CD4-positive, alpha-beta memory T cell (primary cell): ENCODE results near the gene ARHGAP44. TPM values are rescaled to one million over a fixed set of nuclear protein-coding genes. Genes with fewer than 3 reads are reported as not detected.

Source experiments
- CTCF ChIA-PET: fragments of 350-600 bp; sonication (Branson Sonifier 250); formaldehyde crosslinking; loops from one replicate; lab custom pipeline; 2021; ENCODE audit warnings: inconsistent platforms; ENCODE audit not compliant: partially characterized antibody; lab: Charles Lee
- POLR2A ChIA-PET: fragments of 350-600 bp; sonication (Branson Sonifier 250); formaldehyde crosslinking; loops from one replicate; lab custom pipeline; 2021; ENCODE audit not compliant: partially characterized antibody; lab: Charles Lee
- DNase-seq, 5 donors: peaks; one replicate each; pipeline versions ENCODE4 v3.0.0 to v3.0.0-alpha.2; 2020 to 2022; ENCODE audit warnings: mixed read lengths in 1 of 5
- H3K27ac ChIP-seq: one replicate; pipeline ENCODE4 v1.7.0; 2013; ENCODE audit warnings: low read depth, low read length
- H3K27me3 ChIP-seq: 2 replicates; pipeline ENCODE4 v1.7.0; 2013; ENCODE audit warnings: mild to moderate bottlenecking, low read length, moderate library complexity; ENCODE audit not compliant: insufficient read depth
- H3K36me3 ChIP-seq: 2 replicates; pipeline ENCODE4 v1.7.0; 2013; ENCODE audit warnings: mild to moderate bottlenecking, low read length, moderate library complexity; ENCODE audit not compliant: insufficient read depth
- H3K4me1 ChIP-seq: 2 replicates; pipeline ENCODE4 v1.7.0; 2013; ENCODE audit warnings: mild to moderate bottlenecking, low read length, moderate library complexity; ENCODE audit not compliant: insufficient read depth
- H3K4me3 ChIP-seq, 2 donors: one replicate each; pipeline ENCODE4 v1.7.0; 2013; ENCODE audit warnings: low read length in 2 of 2, mild to moderate bottlenecking in 1 of 2
- H3K9me3 ChIP-seq, 2 donors: one replicate each; pipeline ENCODE4 v1.7.0; 2013; ENCODE audit warnings: low read length in 2 of 2, control low read depth in 1 of 2; ENCODE audit not compliant: control insufficient read depth in 1 of 2
- H3K27ac Mint-ChIP-seq, 7 donors: one replicate each; pipeline ENCODE4 v1.8.0; 2020 to 2021; ENCODE audit warnings: mixed read lengths in 7 of 7, mild to moderate bottlenecking in 6 of 7, inconsistent platforms in 3 of 7, moderate library complexity in 3 of 7
- H3K27me3 Mint-ChIP-seq, 2 donors: one replicate each; pipeline ENCODE4 v1.8.0; 2020 to 2021; ENCODE audit warnings: mixed read lengths in 2 of 2
- H3K36me3 Mint-ChIP-seq, 2 donors: one replicate each; pipeline ENCODE4 v1.8.0; 2020 to 2021; ENCODE audit warnings: mixed read lengths in 2 of 2, inconsistent platforms in 1 of 2, mild to moderate bottlenecking in 1 of 2
- H3K4me1 Mint-ChIP-seq, 4 donors: one replicate each; pipeline ENCODE4 v1.8.0; 2020 to 2021; ENCODE audit warnings: mixed read lengths in 4 of 4, mild to moderate bottlenecking in 1 of 4
- H3K4me3 Mint-ChIP-seq, 8 donors: one replicate each; pipeline ENCODE4 v1.8.0; 2020 to 2021; ENCODE audit warnings: mixed read lengths in 8 of 8, mild to moderate bottlenecking in 7 of 8, moderate library complexity in 6 of 8, inconsistent platforms in 3 of 8
- H3K9me3 Mint-ChIP-seq, 8 donors: one replicate each; pipeline ENCODE4 v1.8.0; 2020 to 2021; ENCODE audit warnings: mixed read lengths in 8 of 8, mild to moderate bottlenecking in 5 of 8, inconsistent platforms in 3 of 8, moderate library complexity in 1 of 8
- intact Hi-C: fragments of 100-400 bp; cut with micrococcal nuclease; formaldehyde crosslinking; loops from one replicate; pipeline ENCODE4 v1.15.1; 2023
- polyA plus RNA-seq, 2 donors: library from polyadenylated mRNA; unstranded; fragments of 300-500 nt; fragmentation: Illumina TruSeq; gene quantifications; one replicate each; pipeline ENCODE4 v1.2.3, GENCODE V29; 2021
- total RNA-seq, 2 experiments: library from RNA; stranded (reverse); gene quantifications; one replicate each; pipeline ENCODE4 v1.2.3, GENCODE V29; 2021

The ARHGAP44 gene
- total and polyA plus RNA-seq, 4 experiments from 2014 or later, result 0.07 TPM; not detected in 3

DNA sequence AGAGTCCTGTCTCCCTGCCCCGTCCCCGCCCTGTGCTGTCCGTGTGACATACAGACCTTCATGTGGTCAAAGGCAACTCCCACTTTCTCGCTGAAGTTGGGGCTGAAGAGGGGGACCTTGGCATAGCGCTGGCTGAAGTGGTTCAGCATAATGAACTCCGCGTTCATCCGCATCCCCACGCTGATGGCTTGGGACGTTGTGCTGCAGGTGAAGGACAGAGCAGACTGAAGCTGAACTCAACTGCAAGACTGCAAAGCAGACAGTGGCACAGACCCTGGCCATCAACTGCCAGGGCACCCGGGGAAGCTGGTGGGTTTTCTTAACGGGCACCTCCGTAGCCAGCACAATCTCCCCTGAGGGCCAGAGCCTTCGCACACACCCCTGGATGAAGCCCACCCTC, 204.3 kb downstream of the ARHGAP44 start:
- Mint-ChIP-seq H3K27ac (peak overlapping the region in 1 of 7 donors; percentile 69), H3K36me3 (peaks cover 62 to 80% of the 10 kb centered on the region in 2 donors), H3K4me3 (no peak overlapping the region), H3K27me3 (no peaks in the 10 kb centered on the region), H3K4me1 (peaks cover 0 to 5% (median 2%) of the 10 kb centered on the region in 4 donors), H3K9me3 (peaks cover 0 to 2% (median 0%) of the 10 kb centered on the region in 8 donors)
- no peaks in the 10 kb centered on the region for H3K4me1 ChIP-seq
- CTCF ChIA-PET, result interaction anchor here (1.0 to 3.5 kb wide), 2 partner anchors 9 to 37 kb away, joined by 4 to 12 read pairs; no protein-coding TSS in a partner anchor
- H3K27ac ChIP-seq, result no peak overlapping the region
- intact Hi-C loops, result no loop called here
- H3K9me3 ChIP-seq, result no peaks in the 10 kb centered on the region
- no peak for DNase-seq
- peaks cover 74% of the 10 kb centered on the region for H3K36me3 ChIP-seq
- POLR2A ChIA-PET, result no interaction called here
- no peak overlapping the region for H3K4me3 ChIP-seq
- no peaks in the 10 kb centered on the region for H3K27me3 ChIP-seq

GRCh38 chr17:12994341-12995074, 205.2 kb downstream of the ARHGAP44 start:
- Mint-ChIP-seq H3K27ac (peak overlapping the region in 1 of 7 donors; percentile 23), H3K27me3 (no peaks in the 10 kb centered on the region), H3K4me3 (no peak overlapping the region), H3K4me1 (peaks cover 0 to 5% (median 2%) of the 10 kb centered on the region in 4 donors), H3K36me3 (peaks cover 63 to 85% of the 10 kb centered on the region in 2 donors), H3K9me3 (peaks cover 0 to 2% (median 0%) of the 10 kb centered on the region in 8 donors)
- H3K27ac ChIP-seq, result no peak overlapping the region
- DNase-seq, result no peak
- H3K4me1 ChIP-seq, result no peaks in the 10 kb centered on the region
- no peaks in the 10 kb centered on the region for H3K9me3 ChIP-seq
- ChIA-PET POLR2A (interaction anchor here (0.9 kb wide), 1 partner anchor 24 kb away, joined by 3 read pairs; the partner anchor contains the start of gene ELAC2), CTCF (interaction anchor here (3.5 kb wide), 1 partner anchor 8 kb away, joined by 12 read pairs; no protein-coding TSS in a partner anchor)
- intact Hi-C loops, result no loop called here
- H3K27me3 ChIP-seq, result no peaks in the 10 kb centered on the region
- H3K36me3 ChIP-seq, result peaks cover 83% of the 10 kb centered on the region
- no peak overlapping the region for H3K4me3 ChIP-seq

- Histone ChIP-seq H3K36me3 (peaks cover 88% of the 10 kb centered on the region), H3K27me3 (no peaks in the 10 kb centered on the region), H3K4me1 (no peaks in the 10 kb centered on the region), H3K27ac (no peak overlapping the region), H3K4me3 (no peak overlapping the region), H3K9me3 (no peaks in the 10 kb centered on the region)
- POLR2A ChIA-PET, result interaction anchor here (0.9 kb wide), 1 partner anchor 23 kb away, joined by 3 read pairs; the partner anchor contains the start of gene ELAC2
- H3K4me1 Mint-ChIP-seq, result peaks cover 0 to 5% (median 1%) of the 10 kb centered on the region in 4 donors
- no peaks in the 10 kb centered on the region for H3K9me3 Mint-ChIP-seq
- peaks cover 61 to 85% of the 10 kb centered on the region in 2 donors for H3K36me3 Mint-ChIP-seq
- no peak overlapping the region for H3K4me3 Mint-ChIP-seq
- H3K27ac Mint-ChIP-seq, result peak overlapping the region in 1 of 7 donors; percentile 23
- intact Hi-C loops, result no loop called here
- DNase-seq, result no peak
- no peaks in the 10 kb centered on the region for H3K27me3 Mint-ChIP-seq
- CTCF ChIA-PET, result no interaction called here
Measured at GRCh38 chr17:12995106-12995895, 206.0 kb downstream of the ARHGAP44 start.

GRCh38 chr17:12995896-12996295, 206.6 kb downstream of the ARHGAP44 start:
- Mint-ChIP-seq H3K36me3 (peaks cover 66 to 90% of the 10 kb centered on the region in 2 donors), H3K9me3 (no peaks in the 10 kb centered on the region), H3K27ac (no peak overlapping the region), H3K27me3 (no peaks in the 10 kb centered on the region), H3K4me3 (no peak overlapping the region), H3K4me1 (peaks cover 0 to 5% (median 1%) of the 10 kb centered on the region in 4 donors)
- DNase-seq, result no peak
- H3K9me3 ChIP-seq, result no peaks in the 10 kb centered on the region
- intact Hi-C loops, result no loop called here
- ChIA-PET CTCF (no interaction called here), POLR2A (no interaction called here)
- no peaks in the 10 kb centered on the region for H3K27me3 ChIP-seq
- no peak overlapping the region for H3K27ac ChIP-seq
- H3K36me3 ChIP-seq, result peaks cover 94% of the 10 kb centered on the region
- H3K4me1 ChIP-seq, result no peaks in the 10 kb centered on the region
- H3K4me3 ChIP-seq, result no peak overlapping the region

GRCh38 chr17:12996357-12996756, 207.1 kb downstream of the ARHGAP44 start:
- Histone ChIP-seq H3K27me3 (no peaks in the 10 kb centered on the region), H3K4me1 (no peaks in the 10 kb centered on the region), H3K27ac (no peak overlapping the region), H3K4me3 (no peak overlapping the region), H3K36me3 (peaks cover 95% of the 10 kb centered on the region), H3K9me3 (no peaks in the 10 kb centered on the region)
- Mint-ChIP-seq H3K4me3 (no peak overlapping the region), H3K27me3 (no peaks in the 10 kb centered on the region), H3K27ac (peak overlapping the region in 1 of 7 donors; percentile 12), H3K36me3 (peaks cover 62 to 86% of the 10 kb centered on the region in 2 donors), H3K4me1 (peaks cover 0 to 5% (median 1%) of the 10 kb centered on the region in 4 donors), H3K9me3 (no peaks in the 10 kb centered on the region)
- POLR2A ChIA-PET, result no interaction called here
- CTCF ChIA-PET, result no interaction called here
- no peak for DNase-seq
- intact Hi-C loops, result no loop called here

DNA sequence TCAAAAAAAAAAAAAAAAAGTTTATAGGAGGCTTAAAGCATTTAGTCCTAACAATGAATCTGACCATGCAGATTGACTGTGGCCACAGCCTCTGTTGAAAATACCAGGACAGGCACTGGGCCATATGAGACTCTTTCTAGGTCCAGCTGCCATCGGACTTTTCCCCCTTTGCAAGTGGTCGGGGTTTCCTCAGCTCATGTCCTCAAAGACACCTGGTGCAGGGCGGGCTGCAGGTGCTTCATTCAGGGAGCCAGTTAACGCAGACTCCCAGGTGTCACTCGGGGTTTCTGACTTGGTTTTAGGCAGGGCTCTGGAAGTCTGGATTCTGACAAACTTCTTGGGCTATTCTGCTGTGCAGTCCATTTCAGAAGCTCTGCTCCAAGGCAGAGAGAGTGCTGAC, 207.6 kb downstream of the ARHGAP44 start:
- Histone ChIP-seq H3K4me1 (no peaks in the 10 kb centered on the region), H3K36me3 (peaks cover 94% of the 10 kb centered on the region), H3K27me3 (no peaks in the 10 kb centered on the region), H3K4me3 (no peak overlapping the region), H3K27ac (no peak overlapping the region), H3K9me3 (no peaks in the 10 kb centered on the region)
- H3K9me3 Mint-ChIP-seq, result no peaks in the 10 kb centered on the region
- no peak overlapping the region for H3K27ac Mint-ChIP-seq
- no peak overlapping the region for H3K4me3 Mint-ChIP-seq
- peaks cover 0 to 5% (median 0%) of the 10 kb centered on the region in 4 donors for H3K4me1 Mint-ChIP-seq
- H3K36me3 Mint-ChIP-seq, result peaks cover 57 to 80% of the 10 kb centered on the region in 2 donors
- intact Hi-C loops, result no loop called here
- no peak for DNase-seq
- ChIA-PET CTCF (no interaction called here), POLR2A (no interaction called here)
- H3K27me3 Mint-ChIP-seq, result no peaks in the 10 kb centered on the region

- Mint-ChIP-seq H3K27ac (peak overlapping the region in 2 of 7 donors; percentile 23 to 24), H3K27me3 (no peaks in the 10 kb centered on the region), H3K4me3 (no peak overlapping the region), H3K9me3 (no peaks in the 10 kb centered on the region), H3K4me1 (peaks cover 0 to 5% (median 0%) of the 10 kb centered on the region in 4 donors), H3K36me3 (peaks cover 47 to 69% of the 10 kb centered on the region in 2 donors)
- no peak for DNase-seq
- no peak overlapping the region for H3K27ac ChIP-seq
- peaks cover 94% of the 10 kb centered on the region for H3K36me3 ChIP-seq
- H3K4me1 ChIP-seq, result no peaks in the 10 kb centered on the region
- no peak overlapping the region for H3K4me3 ChIP-seq
- intact Hi-C loops, result no loop called here
- CTCF ChIA-PET, result interaction anchor here (1.2 kb wide), 1 partner anchor 32 kb away, joined by 5 read pairs; no protein-coding TSS in a partner anchor
- no peaks in the 10 kb centered on the region for H3K9me3 ChIP-seq
- POLR2A ChIA-PET, result no interaction called here
- H3K27me3 ChIP-seq, result no peaks in the 10 kb centered on the region
Measured at GRCh38 chr17:12998461-12998860, 209.2 kb downstream of the ARHGAP44 start.
